GM12878 (cell line): ENCODE data around the gene OTOA. TPM values are rescaled to one million over a fixed set of nuclear protein-coding genes. Genes with fewer than 3 reads are reported as not detected.

Source experiments
- ATAC-seq: fragments of 200-7000 bp; cut with Tn5 transposase; 3 replicates; pipeline ENCODE4 v1.9.1; 2020; ENCODE audit warnings: mild to moderate bottlenecking, moderate library complexity
- BruUV-seq: library from RNA; stranded (reverse); fragments of 400-500 nt; replicated peaks from 2 replicates; lab custom pipeline; 2021; lab: Mats Ljungman, UMichigan
- CTCF ChIA-PET: fragments of 300-600 bp; sonication (Branson Sonifier 250); formaldehyde crosslinking; extraction: SDS; loops from one replicate; lab custom pipeline; 2021; ENCODE audit warnings: inconsistent platforms; lab: Yijun Ruan, JAX
- POLR2A ChIA-PET: fragments of 350-600 bp; formaldehyde crosslinking; extraction: SDS; loops from one replicate; lab custom pipeline; 2021; ENCODE audit warnings: inconsistent platforms; lab: Charles Lee
- RAD21 ChIA-PET: fragments of 300-600 bp; sonication (Branson Sonifier 250); formaldehyde crosslinking; loops from one replicate; lab custom pipeline; 2023; ENCODE audit warnings: antibody characterized with exemption; ENCODE audit not compliant: unreplicated experiment; lab: Charles Lee
- SMC1A ChIA-PET: fragments of 300-600 bp; sonication (Branson Sonifier 250); formaldehyde crosslinking; loops from one replicate; lab custom pipeline; 2023; ENCODE audit not compliant: unreplicated experiment, uncharacterized antibody; lab: Charles Lee
- DNase-seq: peaks from one replicate; pipeline ENCODE4 v3.0.0-alpha.2; 2011; ENCODE audit warnings: low read depth, low spot score
- FAIRE-seq: peaks from 3 replicates; lab custom pipeline; 2011; peaks lifted over from hg19 to GRCh38; lab: Jason Lieb, UNC
- H2AFZ ChIP-seq: 2 replicates; pipeline ENCODE4 v1.6.0; 2011; ENCODE audit warnings: low read depth, low read length, control low read depth; ENCODE audit not compliant: control insufficient read depth
- H3K27ac ChIP-seq: 2 replicates; pipeline ENCODE4 v1.5.1; 2011; ENCODE audit warnings: control low read depth; ENCODE audit not compliant: control insufficient read depth, insufficient read depth
- H3K27me3 ChIP-seq, 2 experiments: replicated peaks in 1 of 2; 2 replicates each; pipeline versions ENCODE4 v1.6.0 to v1.6.1; 2011; ENCODE audit warnings: low read length in 1 of 2; ENCODE audit not compliant: control insufficient read depth in 2 of 2, insufficient read depth in 2 of 2
- H3K36me3 ChIP-seq, 2 experiments: 2 replicates each; pipeline ENCODE4 v1.5.1; 2011; ENCODE audit warnings: low read length in 1 of 2; ENCODE audit not compliant: control insufficient read depth in 2 of 2, insufficient read depth in 2 of 2
- H3K4me1 ChIP-seq: 2 replicates; pipeline ENCODE4 v1.6.1; 2011; ENCODE audit warnings: mild to moderate bottlenecking, low read length, moderate library complexity, mixed read lengths; ENCODE audit not compliant: control insufficient read depth, insufficient read depth
- H3K4me2 ChIP-seq: 2 replicates; pipeline ENCODE4 v1.6.0; 2011; ENCODE audit warnings: control low read depth; ENCODE audit not compliant: control insufficient read depth, insufficient read depth
- H3K4me3 ChIP-seq: fragments of 200-600 bp; sonication (generic); 2 replicates; pipeline ENCODE4 v1.5.1; 2016
- H3K79me2 ChIP-seq: 2 replicates; pipeline ENCODE4 v1.6.0; 2011; ENCODE audit warnings: low read length; ENCODE audit not compliant: control insufficient read depth, insufficient read depth
- H3K9ac ChIP-seq: 2 replicates; pipeline ENCODE4 v1.8.0; 2011; ENCODE audit warnings: low read length, control low read depth, mixed read lengths; ENCODE audit not compliant: control insufficient read depth, insufficient read depth
- H3K9me3 ChIP-seq: replicated peaks from 3 replicates; pipeline ENCODE4 v1.5.1; 2011; ENCODE audit warnings: mild to moderate bottlenecking, low read length; ENCODE audit not compliant: control insufficient read depth, insufficient read depth
- H4K20me1 ChIP-seq: 2 replicates; pipeline ENCODE4 v1.6.0; 2011; ENCODE audit not compliant: control insufficient read depth, insufficient read depth
- BHLHE40 ChIP-seq, 2 experiments: fragments of 450-650 bp in 1 of 2; IDR thresholded peaks; 2 replicates each; pipeline ENCODE4 v1.6.1; 2011 to 2017; ENCODE audit warnings: low read depth in 2 of 2, borderline replicate concordance in 1 of 2, improper control_type of control experiment in 1 of 2, low read length in 1 of 2, mild to moderate bottlenecking in 1 of 2
- HDGF ChIP-seq: fragments of 450-650 bp; IDR thresholded peaks from 2 replicates; pipeline ENCODE4 v1.6.1; 2016; ENCODE audit warnings: antibody characterized with exemption
- IKZF2 ChIP-seq, 2 experiments: fragments of 450-650 bp; IDR thresholded peaks; 2 replicates each; pipeline ENCODE4 v1.6.1; 2017; ENCODE audit warnings: mild to moderate bottlenecking in 2 of 2, moderate library complexity in 2 of 2
- MEF2B ChIP-seq: fragments of 450-650 bp; IDR thresholded peaks from 2 replicates; pipeline ENCODE4 v1.6.1; 2018; ENCODE audit warnings: mild to moderate bottlenecking, moderate library complexity; ENCODE audit not compliant: partially characterized antibody, poor library complexity, severe bottlenecking
- MTA2 ChIP-seq: fragments of 450-650 bp; IDR thresholded peaks from 2 replicates; pipeline ENCODE4 v1.6.1; 2016; ENCODE audit warnings: low read depth, mild to moderate bottlenecking, moderate library complexity
- RAD51 ChIP-seq: fragments of 450-650 bp; IDR thresholded peaks from 2 replicates; pipeline ENCODE4 v1.6.1; 2016; ENCODE audit warnings: moderate library complexity, mild to moderate bottlenecking, inconsistent platforms
- WGBS: methylation state at CpG from one replicate; pipeline ENCODE4 v1.1.6; 2016; ENCODE audit warnings: low lambda C conversion rate; ENCODE audit not compliant: insufficient replicate concordance, insufficient coverage; ENCODE audit errors: missing lambda C conversion rate; 5-methylcytosine and 5-hydroxymethylcytosine counted together
- in situ Hi-C: fragments of 300-500 bp; cut with MboI; formaldehyde crosslinking; loops from 9 replicates; pipeline ENCODE4 v1.14.3; 2018; ENCODE audit warnings: mixed read lengths
- intact Hi-C: fragments of 100-400 bp; cut with micrococcal nuclease; formaldehyde crosslinking; loops from one replicate; pipeline ENCODE4 v1.14.2; 2022; ENCODE audit not compliant: unreplicated experiment
- polyA plus RNA-seq, 11 experiments: library from polyadenylated mRNA; depleted of rRNA in 4 of 11; unstranded in 6 of 11; stranded (reverse) in 5 of 11; fragments of >200 nt; fragmentation: Nextera tagmentation in 4 of 11; fragmentation: Illumina TruSeq in 1 of 11; extraction: Ambion mirVana in 4 of 11; extraction: Trizol in 1 of 11; gene quantifications; 1 replicate in 1 of 11; 2 replicates in 10 of 11; pipeline versions ENCODE4 v1.2.1 to v1.2.3, GENCODE V29; 2011 to 2016; ENCODE audit warnings: inconsistent platforms in 2 of 11, missing spikeins in 2 of 11, low read depth in 1 of 11
- total RNA-seq, 4 experiments: library from RNA; depleted of rRNA in 3 of 4; stranded (reverse); fragments of >200 nt in 3 of 4; fragmentation: Illumina TruSeq in 1 of 4; extraction: Trizol in 1 of 4; gene quantifications; 2 replicates each; pipeline versions ENCODE4 v1.2.1 to v1.2.3, GENCODE V29; 2013 to 2021
- TF ChIP-seq, protein P1 (sequence below): fragments of 450-650 bp; IDR thresholded peaks from 2 replicates; pipeline ENCODE4 v1.6.1; 2016; ENCODE audit warnings: mild to moderate bottlenecking, moderate library complexity, borderline replicate concordance
- TF ChIP-seq, protein P2 (sequence below): IDR thresholded peaks from 2 replicates; pipeline ENCODE4 v1.6.1; 2012; ENCODE audit warnings: improper control_type of control experiment, low read depth, low read length; ENCODE audit not compliant: insufficient replicate concordance
- TF ChIP-seq, protein P3 (sequence below): fragments of 450-650 bp; IDR thresholded peaks from 2 replicates; pipeline ENCODE4 v1.6.1; 2017; ENCODE audit warnings: low read depth, mild to moderate bottlenecking, moderate library complexity

OTOA gene
- total and polyA plus RNA-seq, 10 of the 15 experiments (the other 5 are each of a cell fraction or from before 2014, with no cell fraction given): 0.33 to 1.5 (median 0.61) TPM

DNA sequence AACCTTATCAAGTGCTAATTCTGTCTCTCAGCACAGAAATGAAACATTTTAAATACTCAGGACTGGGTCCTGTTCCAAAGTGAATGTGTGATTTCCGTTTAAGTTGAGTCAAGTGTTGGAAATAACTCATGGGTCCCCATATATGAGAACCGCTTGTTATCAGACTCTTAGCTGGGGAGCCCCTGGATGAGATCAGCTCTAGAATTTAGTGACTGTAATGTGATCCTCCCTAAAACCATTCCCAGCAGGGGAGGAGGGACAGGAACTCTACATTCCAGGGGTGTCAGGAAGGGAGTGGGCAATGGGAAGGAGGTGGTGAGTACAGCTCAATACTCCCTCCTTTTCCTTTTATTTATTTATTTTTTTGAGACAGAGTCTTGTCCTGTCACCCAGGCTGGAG is 37.5 kb downstream of the OTOA start (continued):
- TF ChIP-seq, protein P1, sequence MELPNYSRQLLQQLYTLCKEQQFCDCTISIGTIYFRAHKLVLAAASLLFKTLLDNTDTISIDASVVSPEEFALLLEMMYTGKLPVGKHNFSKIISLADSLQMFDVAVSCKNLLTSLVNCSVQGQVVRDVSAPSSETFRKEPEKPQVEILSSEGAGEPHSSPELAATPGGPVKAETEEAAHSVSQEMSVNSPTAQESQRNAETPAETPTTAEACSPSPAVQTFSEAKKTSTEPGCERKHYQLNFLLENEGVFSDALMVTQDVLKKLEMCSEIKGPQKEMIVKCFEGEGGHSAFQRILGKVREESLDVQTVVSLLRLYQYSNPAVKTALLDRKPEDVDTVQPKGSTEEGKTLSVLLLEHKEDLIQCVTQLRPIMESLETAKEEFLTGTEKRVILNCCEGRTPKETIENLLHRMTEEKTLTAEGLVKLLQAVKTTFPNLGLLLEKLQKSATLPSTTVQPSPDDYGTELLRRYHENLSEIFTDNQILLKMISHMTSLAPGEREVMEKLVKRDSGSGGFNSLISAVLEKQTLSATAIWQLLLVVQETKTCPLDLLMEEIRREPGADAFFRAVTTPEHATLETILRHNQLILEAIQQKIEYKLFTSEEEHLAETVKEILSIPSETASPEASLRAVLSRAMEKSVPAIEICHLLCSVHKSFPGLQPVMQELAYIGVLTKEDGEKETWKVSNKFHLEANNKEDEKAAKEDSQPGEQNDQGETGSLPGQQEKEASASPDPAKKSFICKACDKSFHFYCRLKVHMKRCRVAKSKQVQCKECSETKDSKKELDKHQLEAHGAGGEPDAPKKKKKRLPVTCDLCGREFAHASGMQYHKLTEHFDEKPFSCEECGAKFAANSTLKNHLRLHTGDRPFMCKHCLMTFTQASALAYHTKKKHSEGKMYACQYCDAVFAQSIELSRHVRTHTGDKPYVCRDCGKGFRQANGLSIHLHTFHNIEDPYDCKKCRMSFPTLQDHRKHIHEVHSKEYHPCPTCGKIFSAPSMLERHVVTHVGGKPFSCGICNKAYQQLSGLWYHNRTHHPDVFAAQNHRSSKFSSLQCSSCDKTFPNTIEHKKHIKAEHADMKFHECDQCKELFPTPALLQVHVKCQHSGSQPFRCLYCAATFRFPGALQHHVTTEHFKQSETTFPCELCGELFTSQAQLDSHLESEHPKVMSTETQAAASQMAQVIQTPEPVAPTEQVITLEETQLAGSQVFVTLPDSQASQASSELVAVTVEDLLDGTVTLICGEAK: no peak

DNA sequence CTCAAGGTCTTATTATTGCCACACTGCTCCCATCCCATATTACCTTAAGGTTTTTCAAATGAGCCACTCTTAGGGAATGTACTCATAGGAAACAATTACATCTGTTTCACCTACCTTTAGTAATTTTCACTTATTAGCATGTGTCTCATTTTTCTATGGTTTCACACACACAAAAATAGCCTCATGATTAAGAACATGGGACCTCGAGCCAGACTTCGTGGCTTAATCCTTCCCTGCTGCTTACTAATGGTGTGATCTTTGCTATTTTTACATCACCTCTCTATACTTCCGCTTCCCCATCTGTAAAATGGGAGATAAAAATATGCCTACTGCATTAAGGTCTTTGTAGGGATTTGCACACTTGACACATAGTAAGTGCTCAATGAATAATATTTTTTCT is 38.5 kb downstream of the OTOA start:
- Histone ChIP-seq H3K9me3 (no peaks in the 10 kb centered on the region; the same call in 2 of the 3 replicates), H3K9ac (no peak overlapping the region), H3K36me3 (no peaks in the 10 kb centered on the region), H2AFZ (no peak overlapping the region), H4K20me1 (no peaks in the 10 kb centered on the region), H3K4me1 (peaks cover 11% of the 10 kb centered on the region), H3K27me3 (no peaks in the 10 kb centered on the region; a peak in 3 of 4 replicates), H3K4me3 (no peak overlapping the region), H3K79me2 (no peaks in the 10 kb centered on the region), H3K4me2 (no peak overlapping the region), H3K27ac (no peak overlapping the region)
- TF ChIP-seq RAD51: peak; percentile 14; the same call in 1 of the 2 replicates
- TF ChIP-seq, protein P2, sequence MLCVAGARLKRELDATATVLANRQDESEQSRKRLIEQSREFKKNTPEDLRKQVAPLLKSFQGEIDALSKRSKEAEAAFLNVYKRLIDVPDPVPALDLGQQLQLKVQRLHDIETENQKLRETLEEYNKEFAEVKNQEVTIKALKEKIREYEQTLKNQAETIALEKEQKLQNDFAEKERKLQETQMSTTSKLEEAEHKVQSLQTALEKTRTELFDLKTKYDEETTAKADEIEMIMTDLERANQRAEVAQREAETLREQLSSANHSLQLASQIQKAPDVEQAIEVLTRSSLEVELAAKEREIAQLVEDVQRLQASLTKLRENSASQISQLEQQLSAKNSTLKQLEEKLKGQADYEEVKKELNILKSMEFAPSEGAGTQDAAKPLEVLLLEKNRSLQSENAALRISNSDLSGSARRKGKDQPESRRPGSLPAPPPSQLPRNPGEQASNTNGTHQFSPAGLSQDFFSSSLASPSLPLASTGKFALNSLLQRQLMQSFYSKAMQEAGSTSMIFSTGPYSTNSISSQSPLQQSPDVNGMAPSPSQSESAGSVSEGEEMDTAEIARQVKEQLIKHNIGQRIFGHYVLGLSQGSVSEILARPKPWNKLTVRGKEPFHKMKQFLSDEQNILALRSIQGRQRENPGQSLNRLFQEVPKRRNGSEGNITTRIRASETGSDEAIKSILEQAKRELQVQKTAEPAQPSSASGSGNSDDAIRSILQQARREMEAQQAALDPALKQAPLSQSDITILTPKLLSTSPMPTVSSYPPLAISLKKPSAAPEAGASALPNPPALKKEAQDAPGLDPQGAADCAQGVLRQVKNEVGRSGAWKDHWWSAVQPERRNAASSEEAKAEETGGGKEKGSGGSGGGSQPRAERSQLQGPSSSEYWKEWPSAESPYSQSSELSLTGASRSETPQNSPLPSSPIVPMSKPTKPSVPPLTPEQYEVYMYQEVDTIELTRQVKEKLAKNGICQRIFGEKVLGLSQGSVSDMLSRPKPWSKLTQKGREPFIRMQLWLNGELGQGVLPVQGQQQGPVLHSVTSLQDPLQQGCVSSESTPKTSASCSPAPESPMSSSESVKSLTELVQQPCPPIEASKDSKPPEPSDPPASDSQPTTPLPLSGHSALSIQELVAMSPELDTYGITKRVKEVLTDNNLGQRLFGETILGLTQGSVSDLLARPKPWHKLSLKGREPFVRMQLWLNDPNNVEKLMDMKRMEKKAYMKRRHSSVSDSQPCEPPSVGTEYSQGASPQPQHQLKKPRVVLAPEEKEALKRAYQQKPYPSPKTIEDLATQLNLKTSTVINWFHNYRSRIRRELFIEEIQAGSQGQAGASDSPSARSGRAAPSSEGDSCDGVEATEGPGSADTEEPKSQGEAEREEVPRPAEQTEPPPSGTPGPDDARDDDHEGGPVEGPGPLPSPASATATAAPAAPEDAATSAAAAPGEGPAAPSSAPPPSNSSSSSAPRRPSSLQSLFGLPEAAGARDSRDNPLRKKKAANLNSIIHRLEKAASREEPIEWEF: no peak
- TF ChIP-seq MTA2: peak; percentile 63; the same call in 1 of the 2 replicates
- TF ChIP-seq BHLHE40 (IDR thresholded peaks at IDR 0.05; ENCODE audit: borderline replicate concordance in 1 of 2, low read depth in 2 of 2, low read length in 1 of 2): peak in 1 of 2 experiments; percentile 41; a peak in 1 of 4 replicates
- peak; percentile 67 for TF ChIP-seq MEF2B
- no peak for TF ChIP-seq HDGF
- peak; percentile 21 to 69; a peak in 2 of 4 replicates for TF ChIP-seq IKZF2 (IDR thresholded peaks at IDR 0.05)
- TF ChIP-seq, protein P3, sequence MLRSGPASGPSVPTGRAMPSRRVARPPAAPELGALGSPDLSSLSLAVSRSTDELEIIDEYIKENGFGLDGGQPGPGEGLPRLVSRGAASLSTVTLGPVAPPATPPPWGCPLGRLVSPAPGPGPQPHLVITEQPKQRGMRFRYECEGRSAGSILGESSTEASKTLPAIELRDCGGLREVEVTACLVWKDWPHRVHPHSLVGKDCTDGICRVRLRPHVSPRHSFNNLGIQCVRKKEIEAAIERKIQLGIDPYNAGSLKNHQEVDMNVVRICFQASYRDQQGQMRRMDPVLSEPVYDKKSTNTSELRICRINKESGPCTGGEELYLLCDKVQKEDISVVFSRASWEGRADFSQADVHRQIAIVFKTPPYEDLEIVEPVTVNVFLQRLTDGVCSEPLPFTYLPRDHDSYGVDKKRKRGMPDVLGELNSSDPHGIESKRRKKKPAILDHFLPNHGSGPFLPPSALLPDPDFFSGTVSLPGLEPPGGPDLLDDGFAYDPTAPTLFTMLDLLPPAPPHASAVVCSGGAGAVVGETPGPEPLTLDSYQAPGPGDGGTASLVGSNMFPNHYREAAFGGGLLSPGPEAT: peak; percentile 31; the same call in 1 of the 2 replicates
- ChIA-PET POLR2A (interaction anchor here (0.6 kb wide), 1 partner anchor 308 kb away, joined by 3 read pairs; no protein-coding TSS in a partner anchor), CTCF (interaction anchor here (1.1 to 10.4 kb wide), 5 partner anchors 18 to 61 kb away, joined by 3 to 176 read pairs (median 6); no protein-coding TSS in a partner anchor), RAD21 (no interaction called here), SMC1A (interaction anchor here (2.1 to 10.1 kb wide), 3 partner anchors 44 to 63 kb away, joined by 5 to 142 read pairs (median 10); no protein-coding TSS in a partner anchor)
- DNase-seq (no peak), FAIRE-seq (no peak), ATAC-seq (no peak)
- WGBS: 34% methylated on average over 3 of the region's 3 CpGs
- intact Hi-C loops: loop anchor here (10.0 kb wide), 1 partner anchor 1363 kb away; no protein-coding TSS in a partner anchor
- in situ Hi-C loops: loop anchor here (10.0 kb wide), 1 partner anchor 47 kb away; the partner anchor contains the start of gene IGSF6
- BruUV-seq: no TSS peak
